ENCODE results near the gene ZNF135. TPM values are rescaled to one million over a fixed set of nuclear protein-coding genes. Genes with fewer than 3 reads are reported as not detected.

Gene ZNF135
- total and polyA plus RNA-seq, 8 donors, result 3.3 to 32.6 (median 28.1) TPM

DNA sequence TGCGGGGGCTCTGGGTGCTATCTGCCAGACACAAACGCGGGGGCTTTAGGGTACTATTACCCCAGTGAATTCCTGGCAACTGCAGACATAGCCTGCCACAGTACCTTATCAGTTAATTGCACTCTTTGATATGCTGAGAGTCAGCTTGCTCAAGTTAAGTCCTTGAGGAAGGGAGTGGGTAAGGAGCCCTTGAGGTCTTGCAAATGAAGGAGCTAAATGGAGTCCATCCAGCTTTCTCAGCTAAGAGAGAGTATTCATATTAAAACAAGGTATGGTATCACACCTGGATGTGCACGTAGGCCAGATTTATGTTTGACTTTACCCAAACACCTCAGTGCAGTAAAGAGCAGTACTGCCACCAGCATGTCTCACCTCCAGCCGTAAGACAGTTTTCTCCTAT, 44.9 kb upstream of the ZNF135 start:
- no peak overlapping the region for H3K4me3 ChIP-seq
- H3K4me1 ChIP-seq, result no peaks in the 10 kb centered on the region
- H3K27me3 ChIP-seq, result peaks cover 0 to 6% of the 10 kb centered on the region in 2 donors
- DNase-seq, result peak in 1 of 4 donors; percentile 67
- intact Hi-C loops (cut with DNase I), result no loop called here
- H3K27ac ChIP-seq, result no peak overlapping the region
- H3K36me3 ChIP-seq, result no peaks in the 10 kb centered on the region
- TF ChIP-seq, protein P1, sequence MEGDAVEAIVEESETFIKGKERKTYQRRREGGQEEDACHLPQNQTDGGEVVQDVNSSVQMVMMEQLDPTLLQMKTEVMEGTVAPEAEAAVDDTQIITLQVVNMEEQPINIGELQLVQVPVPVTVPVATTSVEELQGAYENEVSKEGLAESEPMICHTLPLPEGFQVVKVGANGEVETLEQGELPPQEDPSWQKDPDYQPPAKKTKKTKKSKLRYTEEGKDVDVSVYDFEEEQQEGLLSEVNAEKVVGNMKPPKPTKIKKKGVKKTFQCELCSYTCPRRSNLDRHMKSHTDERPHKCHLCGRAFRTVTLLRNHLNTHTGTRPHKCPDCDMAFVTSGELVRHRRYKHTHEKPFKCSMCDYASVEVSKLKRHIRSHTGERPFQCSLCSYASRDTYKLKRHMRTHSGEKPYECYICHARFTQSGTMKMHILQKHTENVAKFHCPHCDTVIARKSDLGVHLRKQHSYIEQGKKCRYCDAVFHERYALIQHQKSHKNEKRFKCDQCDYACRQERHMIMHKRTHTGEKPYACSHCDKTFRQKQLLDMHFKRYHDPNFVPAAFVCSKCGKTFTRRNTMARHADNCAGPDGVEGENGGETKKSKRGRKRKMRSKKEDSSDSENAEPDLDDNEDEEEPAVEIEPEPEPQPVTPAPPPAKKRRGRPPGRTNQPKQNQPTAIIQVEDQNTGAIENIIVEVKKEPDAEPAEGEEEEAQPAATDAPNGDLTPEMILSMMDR (IDR thresholded peaks at IDR 0.05), result no peak
- H3K9me3 ChIP-seq, result peaks cover 0 to 61% of the 10 kb centered on the region in 2 donors
- ATAC-seq, result no peak

DNA sequence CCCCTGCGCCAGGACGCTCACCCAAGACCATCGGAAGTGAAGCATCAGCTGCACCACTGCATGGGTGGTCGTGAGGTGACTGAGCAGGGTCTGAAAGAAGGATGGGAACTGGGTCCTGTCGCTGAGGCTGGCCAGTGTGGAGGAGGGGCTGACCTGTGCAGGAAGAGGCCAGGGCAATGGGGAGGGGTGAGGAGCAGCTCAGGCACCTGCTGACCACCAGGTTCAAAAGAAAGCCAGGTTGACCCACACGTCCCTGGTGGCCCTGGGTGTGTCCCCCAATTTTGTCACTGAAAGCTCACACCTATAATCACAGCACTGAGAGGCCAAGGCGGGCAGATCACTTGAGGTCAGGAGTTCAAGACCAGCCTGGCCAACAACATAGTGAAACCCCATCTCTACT, 39.0 kb upstream of the ZNF135 start:
- Histone ChIP-seq H3K9me3 (peaks cover 0 to 35% of the 10 kb centered on the region in 2 donors), H3K36me3 (no peaks in the 10 kb centered on the region), H3K27ac (no peak overlapping the region), H3K4me1 (no peaks in the 10 kb centered on the region), H3K4me3 (no peak overlapping the region), H3K27me3 (peaks cover 0 to 10% of the 10 kb centered on the region in 2 donors)
- no peak for DNase-seq
- TF ChIP-seq, protein P1 (IDR thresholded peaks at IDR 0.05), result no peak
- ATAC-seq, result no peak
- intact Hi-C loops (cut with DNase I), result loop anchor here (10.0 kb wide), 1 partner anchor 135 kb away; the partner anchor contains the start of gene ZNF329 (in 2 of the 2)

DNA sequence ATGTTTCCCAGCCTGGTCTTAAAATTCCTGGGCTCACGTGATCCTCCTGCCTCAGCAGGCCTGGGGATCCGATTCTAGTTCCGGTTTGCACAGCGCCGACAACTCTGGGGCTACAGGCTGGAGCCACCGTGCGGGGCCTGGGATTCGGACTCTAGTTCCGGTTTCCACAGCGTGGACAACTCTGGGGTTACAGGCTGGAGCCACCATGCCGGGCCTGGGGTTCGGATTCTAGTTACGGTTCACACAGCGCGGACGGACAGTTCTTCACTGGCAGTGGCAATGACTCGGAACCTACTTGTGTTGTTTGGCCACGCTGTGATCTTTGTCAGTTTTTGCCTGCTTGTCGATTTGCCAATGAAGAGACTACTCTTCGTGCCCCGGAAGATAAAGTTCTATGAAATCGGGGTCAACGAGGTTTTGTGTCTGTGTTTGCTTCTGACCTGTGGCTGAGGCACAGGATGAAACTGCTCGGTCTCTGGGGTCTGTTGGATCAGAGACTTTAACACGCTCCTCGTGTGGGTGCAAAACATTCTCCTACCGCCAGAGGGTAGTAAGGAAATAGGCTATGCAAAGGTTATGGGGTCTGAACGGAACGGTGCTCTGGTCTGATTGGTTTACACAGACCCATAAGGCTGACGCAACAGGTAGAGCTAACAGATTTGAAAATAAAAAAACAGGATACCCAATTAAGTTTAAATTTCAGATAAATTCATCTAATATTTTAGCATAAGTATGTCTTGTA, 37.4 kb upstream of the ZNF135 start:
- intact Hi-C loops (cut with DNase I), result loop anchor here (10.0 kb wide), 1 partner anchor 133 kb away; the partner anchor contains the start of gene ZNF329 (in 2 of the 2)
- H3K4me1 ChIP-seq, result no peaks in the 10 kb centered on the region
- no peak overlapping the region for H3K27ac ChIP-seq
- no peaks in the 10 kb centered on the region for H3K36me3 ChIP-seq
- peaks cover 0 to 10% of the 10 kb centered on the region in 2 donors for H3K27me3 ChIP-seq
- H3K4me3 ChIP-seq, result no peak overlapping the region
- H3K9me3 ChIP-seq, result peaks cover 0 to 44% of the 10 kb centered on the region in 2 donors
- DNase-seq (peak in 2 of 4 donors; percentile 73 to 89), ATAC-seq (peak; percentile 90)
- TF ChIP-seq, protein P1 (IDR thresholded peaks at IDR 0.05), result peak; percentile 58

DNA sequence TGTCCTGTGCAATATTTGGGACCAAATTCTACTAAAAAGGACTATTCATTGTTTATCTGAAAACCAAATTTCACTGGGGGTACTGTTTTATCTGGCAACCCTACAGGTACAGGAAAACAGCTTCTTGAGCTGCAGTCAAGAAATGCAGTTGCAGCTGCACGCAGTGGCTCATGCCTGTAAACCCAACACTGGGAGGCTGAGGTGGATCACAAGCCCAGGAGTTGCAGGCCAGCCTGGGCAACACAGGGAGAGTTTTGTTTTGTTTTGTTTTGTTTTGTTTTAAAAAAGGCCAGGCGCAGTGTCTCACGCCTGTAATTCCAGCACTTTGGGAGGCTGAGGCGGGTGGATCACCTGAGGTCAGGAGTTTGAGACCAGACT, 36.8 kb upstream of the ZNF135 start:
- Histone ChIP-seq H3K27ac (no peak overlapping the region), H3K36me3 (no peaks in the 10 kb centered on the region), H3K9me3 (peaks cover 0 to 44% of the 10 kb centered on the region in 2 donors), H3K4me1 (no peaks in the 10 kb centered on the region), H3K4me3 (no peak overlapping the region), H3K27me3 (peaks cover 0 to 10% of the 10 kb centered on the region in 2 donors)
- no peak for ATAC-seq
- intact Hi-C loops (cut with DNase I), result loop anchor here (10.0 kb wide), 1 partner anchor 133 kb away; the partner anchor contains the start of gene ZNF329 (in 2 of the 2)
- TF ChIP-seq, protein P1 (IDR thresholded peaks at IDR 0.05), result no peak
- DNase-seq, result no peak

DNA sequence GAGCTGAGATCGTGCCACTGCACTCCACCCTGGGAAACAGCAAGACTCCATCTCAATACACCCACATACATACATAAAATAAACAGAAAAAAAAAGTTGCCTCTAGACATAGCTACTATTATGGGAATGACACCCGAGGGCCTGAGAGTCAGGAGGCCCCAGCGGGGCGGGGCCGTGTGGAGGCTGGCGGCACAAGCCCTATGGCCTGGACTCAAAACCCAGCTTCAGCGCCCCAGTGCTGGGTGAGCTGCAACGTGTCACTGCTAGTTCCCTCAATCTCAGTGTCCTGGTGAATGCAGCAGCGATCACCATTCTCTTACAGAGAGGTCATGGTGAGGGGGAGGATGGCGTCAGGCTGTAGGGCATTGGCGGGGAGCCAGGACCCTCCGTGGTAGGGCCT, 34.4 kb upstream of the ZNF135 start:
- H3K36me3 ChIP-seq, result no peaks in the 10 kb centered on the region
- ATAC-seq, result no peak
- TF ChIP-seq, protein P1 (IDR thresholded peaks at IDR 0.05), result no peak
- peaks cover 0 to 2% of the 10 kb centered on the region in 2 donors for H3K27me3 ChIP-seq
- no peak overlapping the region for H3K4me3 ChIP-seq
- peaks cover 0 to 54% of the 10 kb centered on the region in 2 donors for H3K9me3 ChIP-seq
- H3K4me1 ChIP-seq, result no peaks in the 10 kb centered on the region
- no peak overlapping the region for H3K27ac ChIP-seq
- intact Hi-C loops (cut with DNase I), result loop anchor here (10.0 kb wide), 1 partner anchor 130 kb away; the partner anchor contains the start of gene ZNF329 (in 2 of the 2)
- DNase-seq, result no peak
